HEK293 (cell line): ENCODE results near the gene NADK.

Experiments used
- CTCF ChIA-PET: fragments of 350-600 bp; formaldehyde crosslinking; extraction: SDS; loops from one replicate; lab custom pipeline; 2021; ENCODE audit warnings: antibody characterized with exemption; lab: Yijun Ruan, JAX
- POLR2A ChIA-PET: fragments of 300-600 bp; formaldehyde crosslinking; extraction: SDS; loops from one replicate; lab custom pipeline; 2020; ENCODE audit warnings: antibody characterized with exemption, inconsistent platforms; lab: Yijun Ruan, JAX
- H3K27ac ChIP-seq: fragments of 200-500 bp; sonication (Bioruptor generic); 2 replicates; pipeline ENCODE4 v1.5.1; 2014; ENCODE audit warnings: low read depth, low read length, control low read depth, inconsistent platforms; ENCODE audit errors: extremely low read depth
- H3K36me3 ChIP-seq, 2 experiments: fragments of 200-500 bp in 1 of 2; sonication (Bioruptor generic) in 1 of 2; 1 replicate in 1 of 2; 2 replicates in 1 of 2; pipeline ENCODE4 v1.5.1; 2014 to 2017; ENCODE audit warnings: inconsistent platforms in 2 of 2, low read length in 2 of 2; ENCODE audit not compliant: control insufficient read depth in 2 of 2, insufficient read depth in 1 of 2
- H3K4me1 ChIP-seq: fragments of 200-500 bp; sonication (Bioruptor generic); 2 replicates; pipeline ENCODE4 v1.5.1; 2014; ENCODE audit warnings: mild to moderate bottlenecking, low read length, inconsistent platforms; ENCODE audit not compliant: control insufficient read depth, insufficient read depth
- H3K4me3 ChIP-seq: 2 replicates; pipeline ENCODE4 v1.5.1; 2011; ENCODE audit warnings: low read depth, mild to moderate bottlenecking, control low read depth, low read length, moderate library complexity
- H3K9me3 ChIP-seq: fragments of 200-500 bp; sonication (Bioruptor generic); 2 replicates; pipeline ENCODE4 v1.5.1; 2014; ENCODE audit warnings: low read depth, low read length, inconsistent platforms; ENCODE audit not compliant: control insufficient read depth, insufficient read depth
- BCL11B ChIP-seq: fragments of 450-650 bp; formaldehyde crosslinking; IDR thresholded peaks from 2 replicates; pipeline ENCODE4 v1.5.1; 2016; ENCODE audit warnings: low read depth, missing biosample characterization, missing genetic modification characterization
- KLF9 ChIP-seq: fragments of 450-650 bp; formaldehyde crosslinking; IDR thresholded peaks from 2 replicates; pipeline ENCODE4 v1.5.1; 2016; ENCODE audit warnings: missing biosample characterization, missing genetic modification characterization, low read depth
- MZF1 ChIP-seq: fragments of 450-650 bp; formaldehyde crosslinking; IDR thresholded peaks from 2 replicates; pipeline ENCODE4 v1.5.1; 2017; ENCODE audit warnings: missing biosample characterization, missing genetic modification characterization, borderline replicate concordance
- ZFP41 ChIP-seq: fragments of 450-650 bp; formaldehyde crosslinking; IDR thresholded peaks from 2 replicates; pipeline ENCODE4 v1.5.1; 2016; ENCODE audit warnings: missing biosample characterization, missing genetic modification characterization, borderline replicate concordance
- ZNF112 ChIP-seq: fragments of 450-650 bp; formaldehyde crosslinking; IDR thresholded peaks from 2 replicates; pipeline ENCODE4 v1.5.0; 2017; ENCODE audit warnings: missing biosample characterization, missing genetic modification characterization
- ZNF121 ChIP-seq: fragments of 450-650 bp; formaldehyde crosslinking; IDR thresholded peaks from 2 replicates; pipeline ENCODE4 v1.5.1; 2016; ENCODE audit warnings: missing biosample characterization, missing genetic modification characterization
- ZNF174 ChIP-seq: fragments of 450-650 bp; formaldehyde crosslinking; IDR thresholded peaks from 2 replicates; pipeline ENCODE4 v1.5.0; 2017; ENCODE audit warnings: missing biosample characterization, mild to moderate bottlenecking, missing genetic modification characterization
- ZNF24 ChIP-seq: fragments of 450-650 bp; formaldehyde crosslinking; IDR thresholded peaks from 2 replicates; pipeline ENCODE4 v1.5.1; 2016; ENCODE audit warnings: missing biosample characterization, missing genetic modification characterization
- ZNF311 ChIP-seq: fragments of 450-650 bp; formaldehyde crosslinking; IDR thresholded peaks from 2 replicates; pipeline ENCODE4 v1.5.1; 2017; ENCODE audit warnings: missing biosample characterization, missing genetic modification characterization, borderline replicate concordance
- ZNF394 ChIP-seq: fragments of 450-650 bp; formaldehyde crosslinking; IDR thresholded peaks from 2 replicates; pipeline ENCODE4 v1.5.1; 2016; ENCODE audit warnings: missing biosample characterization, missing genetic modification characterization, mild to moderate bottlenecking, moderate library complexity, borderline replicate concordance
- ZNF529 ChIP-seq: fragments of 450-650 bp; formaldehyde crosslinking; IDR thresholded peaks from 2 replicates; pipeline ENCODE4 v1.5.1; 2017; ENCODE audit warnings: missing genetic modification characterization, missing biosample characterization; ENCODE audit not compliant: insufficient replicate concordance
- ZNF548 ChIP-seq: fragments of 450-650 bp; formaldehyde crosslinking; IDR thresholded peaks from 2 replicates; pipeline ENCODE4 v1.5.1; 2016; ENCODE audit warnings: missing biosample characterization, missing genetic modification characterization
- ZNF549 ChIP-seq: fragments of 450-650 bp; IDR thresholded peaks from 2 replicates; pipeline ENCODE4 v1.5.1; 2018; ENCODE audit warnings: missing biosample characterization, missing genetic modification characterization, mild to moderate bottlenecking, inconsistent platforms, moderate library complexity
- ZNF623 ChIP-seq: fragments of 450-650 bp; formaldehyde crosslinking; IDR thresholded peaks from 2 replicates; pipeline ENCODE4 v1.5.1; 2016; ENCODE audit warnings: missing biosample characterization, missing genetic modification characterization
- ZNF624 ChIP-seq: fragments of 450-650 bp; formaldehyde crosslinking; IDR thresholded peaks from 2 replicates; pipeline ENCODE4 v1.5.1; 2017; ENCODE audit warnings: missing biosample characterization, missing genetic modification characterization
- ZNF830 ChIP-seq: fragments of 450-650 bp; IDR thresholded peaks from 2 replicates; pipeline ENCODE4 v1.5.0; 2018; ENCODE audit warnings: missing biosample characterization, missing genetic modification characterization, low read depth, mild to moderate bottlenecking, moderate library complexity
- TF ChIP-seq, protein P1 (sequence below): fragments of 450-650 bp; formaldehyde crosslinking; conservative IDR thresholded peaks from 2 replicates; pipeline ENCODE4 v1.5.1; 2016; ENCODE audit warnings: low read depth, missing biosample characterization, missing genetic modification characterization
- TF ChIP-seq, protein P2 (sequence below): fragments of 450-650 bp; formaldehyde crosslinking; IDR thresholded peaks from 2 replicates; pipeline ENCODE4 v1.5.1; 2016; ENCODE audit warnings: missing biosample characterization, missing genetic modification characterization
- TF ChIP-seq, protein P3 (sequence below): fragments of 450-650 bp; IDR thresholded peaks from 2 replicates; pipeline ENCODE4 v1.5.1; 2018; ENCODE audit warnings: missing biosample characterization, mild to moderate bottlenecking, missing genetic modification characterization
- TF ChIP-seq, protein P4 (sequence below): fragments of 450-650 bp; formaldehyde crosslinking; IDR thresholded peaks from 2 replicates; pipeline ENCODE4 v1.5.1; 2016; ENCODE audit warnings: missing biosample characterization, missing genetic modification characterization
- TF ChIP-seq, protein P5 (sequence below): fragments of 450-650 bp; formaldehyde crosslinking; IDR thresholded peaks from 2 replicates; pipeline ENCODE4 v1.5.0; 2017; ENCODE audit warnings: missing biosample characterization, missing genetic modification characterization, borderline replicate concordance
- TF ChIP-seq, protein P6 (sequence below): fragments of 450-650 bp; formaldehyde crosslinking; IDR thresholded peaks from 2 replicates; pipeline ENCODE4 v1.5.1; 2016; ENCODE audit warnings: missing biosample characterization, missing genetic modification characterization

The NADK gene

DNA sequence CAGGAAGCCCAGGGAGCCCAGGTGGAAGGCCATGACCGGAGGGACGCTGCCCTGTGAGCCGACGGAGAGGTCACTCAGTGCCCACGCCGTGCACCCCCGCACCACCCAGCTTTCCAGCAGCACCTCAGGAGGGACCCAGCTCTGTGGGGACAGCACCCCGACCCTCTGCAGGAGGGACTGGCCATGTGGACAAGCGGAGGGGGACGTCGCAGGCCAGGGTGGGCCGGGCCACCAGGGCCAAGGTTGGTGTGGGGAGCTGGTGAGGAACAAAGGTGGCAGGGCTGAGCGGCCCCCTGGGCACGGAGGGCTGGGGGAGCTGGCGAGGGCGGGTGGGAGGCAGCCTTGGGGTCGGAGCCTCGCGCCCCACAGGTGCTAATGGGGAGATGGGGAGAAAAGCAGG is 22.8 kb downstream of the NADK start (continued):
- TF ChIP-seq, protein P1, sequence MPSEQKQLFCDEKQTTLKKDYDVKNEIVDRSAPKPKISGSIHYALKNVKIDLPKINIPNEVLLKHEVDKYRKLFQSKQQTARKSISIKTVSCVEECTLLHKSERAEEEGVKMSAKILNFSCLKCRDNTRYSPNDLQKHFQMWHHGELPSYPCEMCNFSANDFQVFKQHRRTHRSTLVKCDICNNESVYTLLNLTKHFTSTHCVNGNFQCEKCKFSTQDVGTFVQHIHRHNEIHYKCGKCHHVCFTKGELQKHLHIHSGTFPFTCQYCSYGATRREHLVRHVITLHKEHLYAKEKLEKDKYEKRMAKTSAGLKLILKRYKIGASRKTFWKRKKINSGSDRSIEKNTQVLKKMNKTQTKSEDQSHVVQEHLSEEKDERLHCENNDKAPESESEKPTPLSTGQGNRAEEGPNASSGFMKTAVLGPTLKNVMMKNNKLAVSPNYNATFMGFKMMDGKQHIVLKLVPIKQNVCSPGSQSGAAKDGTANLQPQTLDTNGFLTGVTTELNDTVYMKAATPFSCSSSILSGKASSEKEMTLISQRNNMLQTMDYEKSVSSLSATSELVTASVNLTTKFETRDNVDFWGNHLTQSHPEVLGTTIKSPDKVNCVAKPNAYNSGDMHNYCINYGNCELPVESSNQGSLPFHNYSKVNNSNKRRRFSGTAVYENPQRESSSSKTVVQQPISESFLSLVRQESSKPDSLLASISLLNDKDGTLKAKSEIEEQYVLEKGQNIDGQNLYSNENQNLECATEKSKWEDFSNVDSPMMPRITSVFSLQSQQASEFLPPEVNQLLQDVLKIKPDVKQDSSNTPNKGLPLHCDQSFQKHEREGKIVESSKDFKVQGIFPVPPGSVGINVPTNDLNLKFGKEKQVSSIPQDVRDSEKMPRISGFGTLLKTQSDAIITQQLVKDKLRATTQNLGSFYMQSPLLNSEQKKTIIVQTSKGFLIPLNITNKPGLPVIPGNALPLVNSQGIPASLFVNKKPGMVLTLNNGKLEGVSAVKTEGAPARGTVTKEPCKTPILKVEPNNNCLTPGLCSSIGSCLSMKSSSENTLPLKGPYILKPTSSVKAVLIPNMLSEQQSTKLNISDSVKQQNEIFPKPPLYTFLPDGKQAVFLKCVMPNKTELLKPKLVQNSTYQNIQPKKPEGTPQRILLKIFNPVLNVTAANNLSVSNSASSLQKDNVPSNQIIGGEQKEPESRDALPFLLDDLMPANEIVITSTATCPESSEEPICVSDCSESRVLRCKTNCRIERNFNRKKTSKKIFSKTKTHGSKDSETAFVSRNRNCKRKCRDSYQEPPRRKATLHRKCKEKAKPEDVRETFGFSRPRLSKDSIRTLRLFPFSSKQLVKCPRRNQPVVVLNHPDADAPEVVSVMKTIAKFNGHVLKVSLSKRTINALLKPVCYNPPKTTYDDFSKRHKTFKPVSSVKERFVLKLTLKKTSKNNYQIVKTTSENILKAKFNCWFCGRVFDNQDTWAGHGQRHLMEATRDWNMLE (tag by site-specific recombination) = no peak
- TF ChIP-seq ZNF394 (no peak), BCL11B (no peak)

DNA sequence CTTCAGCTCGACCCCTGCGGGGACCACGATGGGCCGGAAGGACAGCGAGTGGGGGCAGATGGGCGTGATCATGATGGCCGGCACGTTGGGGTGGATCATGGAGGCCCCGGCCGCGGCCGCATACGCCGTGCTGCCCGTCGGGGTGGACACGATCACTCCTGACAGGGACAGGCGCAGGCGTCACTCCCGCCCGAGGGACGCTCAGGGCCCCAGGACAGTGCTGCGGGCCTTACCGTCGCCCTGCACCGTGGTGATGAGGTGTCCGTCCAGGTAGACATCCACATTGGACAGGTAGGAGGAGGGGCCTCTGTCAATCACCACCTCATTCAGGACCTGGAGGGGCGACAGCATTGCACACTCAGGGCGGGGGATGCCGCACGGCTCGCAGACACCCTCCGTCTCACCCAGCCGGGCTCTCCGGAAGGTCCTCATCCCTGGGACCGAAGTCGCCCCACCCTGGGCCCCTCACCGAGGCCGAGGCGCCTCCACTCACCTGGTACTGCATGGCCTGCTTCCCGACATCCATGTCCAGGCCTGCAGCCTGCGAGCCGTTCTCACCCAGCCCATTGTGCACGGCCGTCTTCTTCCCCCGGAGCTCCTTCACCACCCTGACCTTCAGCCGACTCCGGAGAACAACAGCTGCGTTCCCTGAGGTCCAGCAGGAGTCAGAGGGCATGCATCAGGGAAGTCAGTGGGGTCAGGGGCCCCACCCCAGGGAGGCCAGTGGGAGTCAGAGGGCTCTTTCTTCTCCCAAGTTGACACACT is 24.0 kb downstream of the NADK start:
- CTCF ChIA-PET = interaction anchor here (0.7 kb wide), 1 partner anchor 128 kb away, joined by 3 read pairs; no protein-coding TSS in a partner anchor
- Histone ChIP-seq H3K9me3 (no peaks in the 10 kb centered on the region), H3K4me1 (no peaks in the 10 kb centered on the region), H3K36me3 (peaks cover 0 to 72% of the 10 kb centered on the region in 2 experiments; a peak in 2 of 3 replicates), H3K27ac (no peak overlapping the region), H3K4me3 (no peak overlapping the region)
- POLR2A ChIA-PET = no interaction called here
- TF ChIP-seq ZNF24 (tag by site-specific recombination) (no peak), ZNF624 (tag by site-specific recombination) (no peak), ZNF549 (tag by site-specific recombination) (no peak), ZNF112 (tag by site-specific recombination) (no peak), ZNF623 (tag by site-specific recombination) (no peak), ZNF830 (tag by site-specific recombination) (no peak), MZF1 (tag by site-specific recombination) (no peak), ZNF174 (tag by site-specific recombination) (no peak), KLF9 (tag by site-specific recombination) (no peak), ZNF121 (tag by site-specific recombination) (no peak), ZNF548 (tag by site-specific recombination) (no peak), ZNF311 (tag by site-specific recombination) (no peak), ZNF529 (tag by site-specific recombination) (no peak), ZFP41 (no peak)
- TF ChIP-seq, protein P2, sequence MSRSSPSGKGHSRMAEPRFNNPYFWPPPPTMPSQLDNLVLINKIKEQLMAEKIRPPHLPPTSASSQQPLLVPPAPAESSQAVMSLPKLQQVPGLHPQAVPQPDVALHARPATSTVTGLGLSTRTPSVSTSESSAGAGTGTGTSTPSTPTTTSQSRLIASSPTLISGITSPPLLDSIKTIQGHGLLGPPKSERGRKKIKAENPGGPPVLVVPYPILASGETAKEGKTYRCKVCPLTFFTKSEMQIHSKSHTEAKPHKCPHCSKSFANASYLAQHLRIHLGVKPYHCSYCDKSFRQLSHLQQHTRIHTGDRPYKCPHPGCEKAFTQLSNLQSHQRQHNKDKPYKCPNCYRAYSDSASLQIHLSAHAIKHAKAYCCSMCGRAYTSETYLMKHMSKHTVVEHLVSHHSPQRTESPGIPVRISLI (tag by site-specific recombination) = no peak
- TF ChIP-seq, protein P3, sequence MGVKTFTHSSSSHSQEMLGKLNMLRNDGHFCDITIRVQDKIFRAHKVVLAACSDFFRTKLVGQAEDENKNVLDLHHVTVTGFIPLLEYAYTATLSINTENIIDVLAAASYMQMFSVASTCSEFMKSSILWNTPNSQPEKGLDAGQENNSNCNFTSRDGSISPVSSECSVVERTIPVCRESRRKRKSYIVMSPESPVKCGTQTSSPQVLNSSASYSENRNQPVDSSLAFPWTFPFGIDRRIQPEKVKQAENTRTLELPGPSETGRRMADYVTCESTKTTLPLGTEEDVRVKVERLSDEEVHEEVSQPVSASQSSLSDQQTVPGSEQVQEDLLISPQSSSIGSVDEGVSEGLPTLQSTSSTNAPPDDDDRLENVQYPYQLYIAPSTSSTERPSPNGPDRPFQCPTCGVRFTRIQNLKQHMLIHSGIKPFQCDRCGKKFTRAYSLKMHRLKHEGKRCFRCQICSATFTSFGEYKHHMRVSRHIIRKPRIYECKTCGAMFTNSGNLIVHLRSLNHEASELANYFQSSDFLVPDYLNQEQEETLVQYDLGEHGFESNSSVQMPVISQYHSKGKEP (tag by site-specific recombination) = no peak
- TF ChIP-seq, protein P4, sequence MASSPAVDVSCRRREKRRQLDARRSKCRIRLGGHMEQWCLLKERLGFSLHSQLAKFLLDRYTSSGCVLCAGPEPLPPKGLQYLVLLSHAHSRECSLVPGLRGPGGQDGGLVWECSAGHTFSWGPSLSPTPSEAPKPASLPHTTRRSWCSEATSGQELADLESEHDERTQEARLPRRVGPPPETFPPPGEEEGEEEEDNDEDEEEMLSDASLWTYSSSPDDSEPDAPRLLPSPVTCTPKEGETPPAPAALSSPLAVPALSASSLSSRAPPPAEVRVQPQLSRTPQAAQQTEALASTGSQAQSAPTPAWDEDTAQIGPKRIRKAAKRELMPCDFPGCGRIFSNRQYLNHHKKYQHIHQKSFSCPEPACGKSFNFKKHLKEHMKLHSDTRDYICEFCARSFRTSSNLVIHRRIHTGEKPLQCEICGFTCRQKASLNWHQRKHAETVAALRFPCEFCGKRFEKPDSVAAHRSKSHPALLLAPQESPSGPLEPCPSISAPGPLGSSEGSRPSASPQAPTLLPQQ (tag by site-specific recombination) = no peak
- TF ChIP-seq, protein P5, sequence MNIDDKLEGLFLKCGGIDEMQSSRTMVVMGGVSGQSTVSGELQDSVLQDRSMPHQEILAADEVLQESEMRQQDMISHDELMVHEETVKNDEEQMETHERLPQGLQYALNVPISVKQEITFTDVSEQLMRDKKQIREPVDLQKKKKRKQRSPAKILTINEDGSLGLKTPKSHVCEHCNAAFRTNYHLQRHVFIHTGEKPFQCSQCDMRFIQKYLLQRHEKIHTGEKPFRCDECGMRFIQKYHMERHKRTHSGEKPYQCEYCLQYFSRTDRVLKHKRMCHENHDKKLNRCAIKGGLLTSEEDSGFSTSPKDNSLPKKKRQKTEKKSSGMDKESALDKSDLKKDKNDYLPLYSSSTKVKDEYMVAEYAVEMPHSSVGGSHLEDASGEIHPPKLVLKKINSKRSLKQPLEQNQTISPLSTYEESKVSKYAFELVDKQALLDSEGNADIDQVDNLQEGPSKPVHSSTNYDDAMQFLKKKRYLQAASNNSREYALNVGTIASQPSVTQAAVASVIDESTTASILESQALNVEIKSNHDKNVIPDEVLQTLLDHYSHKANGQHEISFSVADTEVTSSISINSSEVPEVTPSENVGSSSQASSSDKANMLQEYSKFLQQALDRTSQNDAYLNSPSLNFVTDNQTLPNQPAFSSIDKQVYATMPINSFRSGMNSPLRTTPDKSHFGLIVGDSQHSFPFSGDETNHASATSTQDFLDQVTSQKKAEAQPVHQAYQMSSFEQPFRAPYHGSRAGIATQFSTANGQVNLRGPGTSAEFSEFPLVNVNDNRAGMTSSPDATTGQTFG (tag by site-specific recombination) = no peak
- TF ChIP-seq, protein P6, sequence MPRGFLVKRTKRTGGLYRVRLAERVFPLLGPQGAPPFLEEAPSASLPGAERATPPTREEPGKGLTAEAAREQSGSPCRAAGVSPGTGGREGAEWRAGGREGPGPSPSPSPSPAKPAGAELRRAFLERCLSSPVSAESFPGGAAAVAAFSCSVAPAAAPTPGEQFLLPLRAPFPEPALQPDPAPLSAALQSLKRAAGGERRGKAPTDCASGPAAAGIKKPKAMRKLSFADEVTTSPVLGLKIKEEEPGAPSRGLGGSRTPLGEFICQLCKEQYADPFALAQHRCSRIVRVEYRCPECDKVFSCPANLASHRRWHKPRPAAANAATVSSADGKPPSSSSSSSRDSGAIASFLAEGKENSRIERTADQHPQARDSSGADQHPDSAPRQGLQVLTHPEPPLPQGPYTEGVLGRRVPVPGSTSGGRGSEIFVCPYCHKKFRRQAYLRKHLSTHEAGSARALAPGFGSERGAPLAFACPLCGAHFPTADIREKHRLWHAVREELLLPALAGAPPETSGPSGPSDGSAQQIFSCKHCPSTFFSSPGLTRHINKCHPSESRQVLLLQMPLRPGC (tag by site-specific recombination) = no peak
